ENCODE measurements around the gene LRP4. TPM values are rescaled to one million over a fixed set of nuclear protein-coding genes. Genes with fewer than 3 reads are reported as not detected.

Gene LRP4
- total and polyA plus RNA-seq, 3 experiments from 2014 or later, result 0.27 to 0.35 TPM; not detected in 1

DNA sequence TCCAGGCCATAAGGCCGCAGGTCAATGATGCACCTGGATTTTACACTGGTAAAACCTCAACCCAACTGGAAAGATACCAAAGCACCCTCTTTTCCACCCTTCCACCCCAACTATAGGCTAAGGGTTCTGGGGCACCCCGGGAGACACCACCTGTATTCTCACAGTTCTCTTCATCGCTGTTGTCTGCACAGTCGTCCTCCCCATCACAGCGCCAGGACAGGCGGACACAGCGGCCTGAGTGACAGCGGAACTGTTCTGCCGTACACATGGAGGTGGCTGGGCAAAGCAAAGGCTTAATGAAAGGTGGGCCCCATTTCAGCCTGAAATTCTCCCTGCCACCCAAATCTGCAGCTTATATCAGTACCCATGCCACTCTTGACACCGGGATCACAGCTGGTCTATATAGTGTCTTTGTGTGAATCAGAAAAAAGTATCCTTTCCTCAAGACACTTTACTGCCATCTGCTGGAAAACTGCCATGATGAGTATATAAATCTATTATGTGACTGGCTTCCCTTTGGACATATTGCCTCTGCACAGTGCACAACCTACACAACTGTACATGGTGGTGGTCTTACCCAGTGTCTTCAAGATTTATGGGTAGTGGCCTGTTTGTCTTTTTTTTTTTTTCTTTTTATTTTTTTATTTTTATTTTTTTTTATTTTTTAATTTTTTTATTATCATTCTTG, 21.5 kb downstream of the LRP4 start:
- H3K4me1 ChIP-seq (ENCODE audit: insufficient read depth, low read length), result no peaks in the 10 kb centered on the region
- H3K27ac Mint-ChIP-seq, result no peak overlapping the region
- H3K27me3 ChIP-seq (ENCODE audit: insufficient read depth, low read length, poor library complexity, severe bottlenecking), result no peaks in the 10 kb centered on the region
- no peaks in the 10 kb centered on the region for H3K9me3 Mint-ChIP-seq
- ChIA-PET POLR2A (no interaction called here), CTCF (interaction anchor here (1.1 kb wide), 1 partner anchor 10 kb away, joined by 3 read pairs; no protein-coding TSS in a partner anchor)
- no peak for DNase-seq
- H3K9me3 ChIP-seq (ENCODE audit: low read length), result no peaks in the 10 kb centered on the region
- H3K27me3 Mint-ChIP-seq, result peaks cover 0 to 6% of the 10 kb centered on the region in 2 donors
- no peaks in the 10 kb centered on the region for H3K36me3 Mint-ChIP-seq
- H3K36me3 ChIP-seq (ENCODE audit: insufficient read depth, low read length), result no peaks in the 10 kb centered on the region
- H3K4me3 Mint-ChIP-seq, result no peak overlapping the region
- H3K4me1 Mint-ChIP-seq, result no peaks in the 10 kb centered on the region
- H3K27ac ChIP-seq (ENCODE audit: low read depth, low read length), result no peak overlapping the region
- H3K4me3 ChIP-seq (ENCODE audit: low read length), result no peak overlapping the region

GRCh38 chr11:46895821-46896220, 22.5 kb downstream of the LRP4 start:
- CTCF ChIA-PET, result interaction anchor here (0.8 to 1.1 kb wide), 2 partner anchors 9 to 558 kb away, joined by 3 read pairs; no protein-coding TSS in a partner anchor
- H3K9me3 Mint-ChIP-seq, result no peaks in the 10 kb centered on the region
- H3K27ac ChIP-seq (ENCODE audit: low read depth, low read length), result no peak overlapping the region
- no peaks in the 10 kb centered on the region for H3K27me3 Mint-ChIP-seq
- H3K4me1 ChIP-seq (ENCODE audit: insufficient read depth, low read length), result no peaks in the 10 kb centered on the region
- no peak overlapping the region for H3K4me3 Mint-ChIP-seq
- no peaks in the 10 kb centered on the region for H3K4me1 Mint-ChIP-seq
- no peak overlapping the region for H3K27ac Mint-ChIP-seq
- no peaks in the 10 kb centered on the region for H3K36me3 ChIP-seq (ENCODE audit: insufficient read depth, low read length)
- H3K36me3 Mint-ChIP-seq, result no peaks in the 10 kb centered on the region
- POLR2A ChIA-PET, result no interaction called here
- no peaks in the 10 kb centered on the region for H3K9me3 ChIP-seq (ENCODE audit: low read length)
- H3K4me3 ChIP-seq (ENCODE audit: low read length), result no peak overlapping the region
- DNase-seq, result no peak
- H3K27me3 ChIP-seq (ENCODE audit: insufficient read depth, low read length, poor library complexity, severe bottlenecking), result no peaks in the 10 kb centered on the region

- no peaks in the 10 kb centered on the region for H3K36me3 Mint-ChIP-seq
- Histone ChIP-seq H3K36me3 (ENCODE audit: insufficient read depth, low read length) (no peaks in the 10 kb centered on the region), H3K27ac (ENCODE audit: low read depth, low read length) (no peak overlapping the region), H3K27me3 (ENCODE audit: insufficient read depth, low read length, poor library complexity, severe bottlenecking) (no peaks in the 10 kb centered on the region), H3K9me3 (ENCODE audit: low read length) (no peaks in the 10 kb centered on the region), H3K4me1 (ENCODE audit: insufficient read depth, low read length) (no peaks in the 10 kb centered on the region), H3K4me3 (ENCODE audit: low read length) (no peak overlapping the region)
- POLR2A ChIA-PET, result no interaction called here
- CTCF ChIA-PET, result interaction anchor here (0.8 to 2.2 kb wide), 2 partner anchors 258 to 559 kb away, joined by 3 to 7 read pairs; no protein-coding TSS in a partner anchor
- peaks cover 0 to 1% of the 10 kb centered on the region in 2 donors for H3K27me3 Mint-ChIP-seq
- no peak overlapping the region for H3K4me3 Mint-ChIP-seq
- no peak for DNase-seq
- no peaks in the 10 kb centered on the region for H3K4me1 Mint-ChIP-seq
- H3K27ac Mint-ChIP-seq, result no peak overlapping the region
- no peaks in the 10 kb centered on the region for H3K9me3 Mint-ChIP-seq
Measured at GRCh38 chr11:46894961-46895360, 23.4 kb downstream of the LRP4 start.

DNA sequence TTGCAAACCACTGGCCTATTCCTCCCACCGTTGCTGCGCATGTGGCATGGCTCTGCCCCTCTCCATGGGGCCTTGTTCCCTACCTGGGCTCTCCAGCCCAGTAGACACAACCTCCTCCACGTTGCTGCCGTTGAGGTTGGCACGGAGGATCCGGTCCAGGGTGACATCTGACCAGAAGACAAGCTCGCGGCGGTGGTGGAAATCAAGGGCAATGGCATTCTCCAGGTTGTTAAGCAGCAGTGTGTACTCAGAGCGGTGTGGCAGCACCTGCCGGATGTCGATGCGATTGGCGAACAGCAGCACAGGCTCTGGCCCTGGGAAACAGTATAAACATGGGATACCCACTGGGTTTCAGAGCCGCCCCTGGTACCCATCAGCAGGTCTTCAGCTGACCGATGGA, 23.8 kb downstream of the LRP4 start:
- CTCF ChIA-PET, result interaction anchor here (1.0 to 2.2 kb wide), 2 partner anchors 258 to 260 kb away, joined by 3 to 7 read pairs; no protein-coding TSS in a partner anchor
- Mint-ChIP-seq H3K9me3 (no peaks in the 10 kb centered on the region), H3K27ac (no peak overlapping the region), H3K4me3 (no peak overlapping the region), H3K27me3 (peaks cover 0 to 1% of the 10 kb centered on the region in 2 donors), H3K4me1 (peaks cover 0 to 3% (median 0%) of the 10 kb centered on the region in 3 donors), H3K36me3 (no peaks in the 10 kb centered on the region)
- Histone ChIP-seq H3K4me3 (ENCODE audit: low read length) (no peak overlapping the region), H3K36me3 (ENCODE audit: insufficient read depth, low read length) (no peaks in the 10 kb centered on the region), H3K27ac (ENCODE audit: low read depth, low read length) (no peak overlapping the region), H3K4me1 (ENCODE audit: insufficient read depth, low read length) (no peaks in the 10 kb centered on the region), H3K27me3 (ENCODE audit: insufficient read depth, low read length, poor library complexity, severe bottlenecking) (no peaks in the 10 kb centered on the region), H3K9me3 (ENCODE audit: low read length) (no peaks in the 10 kb centered on the region)
- DNase-seq, result no peak
- POLR2A ChIA-PET, result no interaction called here

- H3K36me3 Mint-ChIP-seq, result no peaks in the 10 kb centered on the region
- no peaks in the 10 kb centered on the region for H3K36me3 ChIP-seq (ENCODE audit: insufficient read depth, low read length)
- ChIA-PET POLR2A (no interaction called here), CTCF (interaction anchor here (1.1 to 2.9 kb wide), 3 partner anchors 11 to 262 kb away, joined by 3 to 11 read pairs (median 7); no protein-coding TSS in a partner anchor)
- no peaks in the 10 kb centered on the region for H3K9me3 Mint-ChIP-seq
- H3K4me1 Mint-ChIP-seq, result peaks cover 0 to 3% (median 0%) of the 10 kb centered on the region in 3 donors
- no peak overlapping the region for H3K4me3 Mint-ChIP-seq
- no peak for DNase-seq
- H3K4me3 ChIP-seq (ENCODE audit: low read length), result no peak overlapping the region
- H3K27ac Mint-ChIP-seq, result no peak overlapping the region
- no peak overlapping the region for H3K27ac ChIP-seq (ENCODE audit: low read depth, low read length)
- peaks cover 0 to 4% of the 10 kb centered on the region in 2 donors for H3K27me3 Mint-ChIP-seq
- no peaks in the 10 kb centered on the region for H3K27me3 ChIP-seq (ENCODE audit: insufficient read depth, low read length, poor library complexity, severe bottlenecking)
- no peaks in the 10 kb centered on the region for H3K9me3 ChIP-seq (ENCODE audit: low read length)
- H3K4me1 ChIP-seq (ENCODE audit: insufficient read depth, low read length), result no peaks in the 10 kb centered on the region
Measured at GRCh38 chr11:46892838-46893237, 25.5 kb downstream of the LRP4 start.

DNA sequence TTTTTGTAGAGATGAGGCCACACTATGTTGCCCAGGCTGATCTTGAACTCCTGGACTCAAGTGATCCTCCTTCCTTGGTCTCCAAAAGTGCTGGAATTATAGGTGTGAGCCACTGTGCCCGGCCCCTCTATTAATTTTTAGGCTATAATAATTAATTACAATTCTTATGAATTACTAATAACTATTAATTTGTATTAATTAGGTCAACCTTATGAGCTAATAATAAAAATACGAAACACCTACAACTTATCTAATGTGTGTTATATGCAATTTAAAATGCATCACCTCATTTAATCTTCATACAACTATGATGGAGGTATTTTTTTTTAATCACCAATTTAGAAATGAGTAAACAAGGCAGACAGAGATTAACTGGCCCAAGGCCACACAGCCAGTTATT, 26.2 kb downstream of the LRP4 start:
- Histone ChIP-seq H3K4me1 (ENCODE audit: insufficient read depth, low read length) (no peaks in the 10 kb centered on the region), H3K36me3 (ENCODE audit: insufficient read depth, low read length) (no peaks in the 10 kb centered on the region), H3K4me3 (ENCODE audit: low read length) (no peak overlapping the region), H3K27me3 (ENCODE audit: insufficient read depth, low read length, poor library complexity, severe bottlenecking) (no peaks in the 10 kb centered on the region), H3K9me3 (ENCODE audit: low read length) (no peaks in the 10 kb centered on the region), H3K27ac (ENCODE audit: low read depth, low read length) (no peak overlapping the region)
- no peak for DNase-seq
- H3K27me3 Mint-ChIP-seq, result peaks cover 0 to 4% of the 10 kb centered on the region in 2 donors
- no peak overlapping the region for H3K4me3 Mint-ChIP-seq
- no peaks in the 10 kb centered on the region for H3K36me3 Mint-ChIP-seq
- no peak overlapping the region for H3K27ac Mint-ChIP-seq
- POLR2A ChIA-PET, result no interaction called here
- H3K4me1 Mint-ChIP-seq, result peaks cover 0 to 3% (median 0%) of the 10 kb centered on the region in 3 donors
- H3K9me3 Mint-ChIP-seq, result no peaks in the 10 kb centered on the region
- CTCF ChIA-PET, result interaction anchor here (0.8 to 2.9 kb wide), 6 partner anchors 10 to 271 kb away, joined by 3 to 11 read pairs (median 3); no protein-coding TSS in a partner anchor

DNA sequence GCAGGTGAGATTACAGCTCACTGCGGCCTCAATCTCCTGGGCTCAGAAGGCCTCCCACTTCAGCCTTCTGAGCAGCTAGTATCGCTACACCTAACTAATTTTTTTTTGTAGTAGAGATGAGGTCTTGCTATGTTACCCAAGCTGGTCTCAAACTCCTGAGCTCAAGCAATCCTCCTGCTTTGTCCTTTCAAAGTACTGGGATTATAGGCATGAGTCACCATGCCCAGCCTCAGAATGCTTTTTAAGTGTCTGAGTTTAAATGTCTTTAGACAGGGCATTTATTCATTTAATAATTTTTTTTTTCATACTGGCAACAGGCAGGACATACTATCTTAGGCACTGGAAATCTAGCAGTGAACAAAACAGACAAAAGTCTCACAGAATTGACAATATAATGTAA, 27.7 kb downstream of the LRP4 start:
- Mint-ChIP-seq H3K36me3 (no peaks in the 10 kb centered on the region), H3K4me1 (peaks cover 0 to 3% (median 0%) of the 10 kb centered on the region in 3 donors), H3K4me3 (no peak overlapping the region), H3K27ac (no peak overlapping the region), H3K27me3 (peaks cover 4 to 5% of the 10 kb centered on the region in 2 donors), H3K9me3 (no peaks in the 10 kb centered on the region)
- Histone ChIP-seq H3K9me3 (ENCODE audit: low read length) (no peaks in the 10 kb centered on the region), H3K4me3 (ENCODE audit: low read length) (no peak overlapping the region), H3K36me3 (ENCODE audit: insufficient read depth, low read length) (no peaks in the 10 kb centered on the region), H3K27ac (ENCODE audit: low read depth, low read length) (no peak overlapping the region), H3K27me3 (ENCODE audit: insufficient read depth, low read length, poor library complexity, severe bottlenecking) (no peaks in the 10 kb centered on the region), H3K4me1 (ENCODE audit: insufficient read depth, low read length) (no peaks in the 10 kb centered on the region)
- ChIA-PET POLR2A (no interaction called here), CTCF (interaction anchor here (1.1 to 2.9 kb wide), 4 partner anchors 9 to 270 kb away, joined by 3 to 11 read pairs (median 5); no protein-coding TSS in a partner anchor)
- DNase-seq, result no peak

DNA sequence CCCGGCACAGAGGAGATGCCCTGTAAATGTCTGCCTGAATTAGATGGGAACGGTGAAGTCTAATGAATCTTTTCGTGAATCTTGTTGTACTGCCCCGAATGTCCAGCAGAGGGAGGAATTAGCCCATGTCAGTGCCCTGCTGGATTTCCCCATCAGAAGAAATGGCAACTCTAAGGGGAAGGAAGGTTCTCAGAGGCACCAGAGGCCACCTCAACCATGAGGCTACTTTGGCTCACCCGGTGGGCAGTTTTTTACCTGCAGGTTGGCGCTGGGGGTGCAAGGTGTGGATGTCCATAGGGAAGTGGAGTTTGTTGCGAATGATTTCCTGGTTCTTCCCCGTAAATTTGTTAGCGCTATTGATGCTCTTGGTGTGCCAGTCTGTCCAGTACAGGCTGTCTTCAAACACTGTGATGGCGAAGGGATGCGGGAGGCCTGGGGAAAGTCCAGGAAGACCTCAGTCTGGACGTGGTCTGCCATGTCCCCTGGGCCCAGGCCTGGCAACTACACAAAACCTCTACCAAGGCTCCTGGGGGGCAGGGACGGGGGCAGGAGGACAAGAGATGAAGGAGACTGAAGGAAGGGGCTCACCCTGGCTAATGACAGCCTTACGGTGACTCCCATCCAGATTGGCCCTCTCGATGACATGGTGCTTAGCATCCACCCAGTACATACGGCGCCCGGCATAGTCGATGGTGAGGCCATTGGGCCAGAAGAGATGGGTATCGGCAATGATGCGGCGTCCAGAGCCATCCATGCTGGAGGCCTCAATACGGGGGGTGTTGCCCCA, 28.5 kb downstream of the LRP4 start:
- H3K4me1 Mint-ChIP-seq, result peaks cover 0 to 3% (median 0%) of the 10 kb centered on the region in 3 donors
- no peak overlapping the region for H3K27ac Mint-ChIP-seq
- H3K27ac ChIP-seq (ENCODE audit: low read depth, low read length), result no peak overlapping the region
- H3K36me3 Mint-ChIP-seq, result no peaks in the 10 kb centered on the region
- peaks cover 4 to 5% of the 10 kb centered on the region in 2 donors for H3K27me3 Mint-ChIP-seq
- DNase-seq, result peak; percentile 55 to 76 (median 61)
- no peaks in the 10 kb centered on the region for H3K27me3 ChIP-seq (ENCODE audit: insufficient read depth, low read length, poor library complexity, severe bottlenecking)
- CTCF ChIA-PET, result interaction anchor here (1.0 to 2.9 kb wide), 4 partner anchors 8 to 270 kb away, joined by 3 to 11 read pairs (median 4); no protein-coding TSS in a partner anchor
- H3K9me3 ChIP-seq (ENCODE audit: low read length), result no peaks in the 10 kb centered on the region
- no peaks in the 10 kb centered on the region for H3K9me3 Mint-ChIP-seq
- H3K4me3 Mint-ChIP-seq, result no peak overlapping the region
- H3K4me3 ChIP-seq (ENCODE audit: low read length), result no peak overlapping the region
- POLR2A ChIA-PET, result no interaction called here
- H3K36me3 ChIP-seq (ENCODE audit: insufficient read depth, low read length), result no peaks in the 10 kb centered on the region
- no peaks in the 10 kb centered on the region for H3K4me1 ChIP-seq (ENCODE audit: insufficient read depth, low read length)
